IMR-90 (cell line): ENCODE results near the gene TBC1D30. TPM values are rescaled to one million over a fixed set of nuclear protein-coding genes. Genes with fewer than 3 reads are reported as not detected.

ENCODE experiments used
- ATAC-seq: fragments of 200-7000 bp; cut with Tn5 transposase; 2 replicates; pipeline ENCODE4 v1.9.1; 2020; ENCODE audit warnings: low read depth, mild to moderate bottlenecking, moderate library complexity
- BruUV-seq: library from RNA; stranded (reverse); fragments of 400-500 nt; replicated peaks from 2 replicates; lab custom pipeline; 2021; lab: Mats Ljungman, UMichigan
- CTCF ChIA-PET: fragments of 300-600 bp; formaldehyde crosslinking; extraction: SDS; loops from one replicate; lab custom pipeline; 2021; ENCODE audit warnings: antibody characterized with exemption; lab: Yijun Ruan, JAX
- POLR2A ChIA-PET: fragments of 300-600 bp; sonication (Branson Sonifier 250); formaldehyde crosslinking; loops from one replicate; lab custom pipeline; 2022; ENCODE audit warnings: antibody characterized with exemption; ENCODE audit not compliant: unreplicated experiment; lab: Charles Lee
- DNase-seq: peaks from one replicate; pipeline ENCODE4 v3.0.0; 2013
- H2AFZ ChIP-seq: replicated peaks from 2 replicates; pipeline ENCODE3; 2013; ENCODE audit warnings: low read length, mild to moderate bottlenecking; ENCODE audit not compliant: poor library complexity
- H2AK5ac ChIP-seq: 2 replicates; pipeline ENCODE4 v1.6.1; 2013; ENCODE audit warnings: low read depth, low read length, inconsistent platforms
- H2AK9ac ChIP-seq: replicated peaks from 2 replicates; pipeline ENCODE3; 2013; ENCODE audit warnings: mild to moderate bottlenecking, low read depth, low read length, moderate library complexity; ENCODE audit not compliant: poor library complexity
- H2BK120ac ChIP-seq: 2 replicates; pipeline ENCODE4 v1.6.1; 2013; ENCODE audit warnings: low read depth, low read length, inconsistent platforms
- H2BK15ac ChIP-seq: 3 replicates; pipeline ENCODE4 v1.6.1; 2013; ENCODE audit warnings: low read depth, low read length, inconsistent platforms
- H2BK20ac ChIP-seq: 2 replicates; pipeline ENCODE4 v1.6.1; 2013; ENCODE audit warnings: low read depth, mild to moderate bottlenecking, inconsistent platforms, low read length, moderate library complexity
- H2BK5ac ChIP-seq: 2 replicates; pipeline ENCODE4 v1.6.1; 2013; ENCODE audit warnings: mild to moderate bottlenecking, low read depth, low read length, inconsistent platforms; ENCODE audit not compliant: poor library complexity, severe bottlenecking
- H3K14ac ChIP-seq: replicated peaks from 2 replicates; pipeline ENCODE4 v1.6.1; 2013; ENCODE audit warnings: low read depth, low read length, inconsistent platforms
- H3K18ac ChIP-seq: 2 replicates; pipeline ENCODE4 v1.6.1; 2013; ENCODE audit warnings: low read depth, low read length, control low read depth
- H3K23ac ChIP-seq: 2 replicates; pipeline ENCODE4 v1.6.1; 2013; ENCODE audit warnings: low read depth, low read length, inconsistent platforms
- H3K27ac ChIP-seq: 2 replicates; pipeline ENCODE4 v1.5.1; 2013; ENCODE audit warnings: mild to moderate bottlenecking, control low read depth, low read length; ENCODE audit not compliant: insufficient read depth
- H3K27me3 ChIP-seq: 2 replicates; pipeline ENCODE4 v1.6.1; 2013; ENCODE audit warnings: low read length; ENCODE audit not compliant: control insufficient read depth, insufficient read depth
- H3K36me3 ChIP-seq: 2 replicates; pipeline ENCODE4 v1.6.1; 2013; ENCODE audit warnings: low read length, mixed read lengths; ENCODE audit not compliant: control insufficient read depth, insufficient read depth
- H3K4ac ChIP-seq: 2 replicates; pipeline ENCODE4 v1.6.1; 2013; ENCODE audit warnings: low read depth, low read length, inconsistent platforms
- H3K4me1 ChIP-seq: 2 replicates; pipeline ENCODE4 v1.6.1; 2013; ENCODE audit warnings: low read length, mixed read lengths; ENCODE audit not compliant: control insufficient read depth, insufficient read depth
- H3K4me2 ChIP-seq: 2 replicates; pipeline ENCODE4 v1.6.1; 2013; ENCODE audit warnings: low read depth, mild to moderate bottlenecking, control low read depth, low read length, moderate library complexity
- H3K4me3 ChIP-seq: 2 replicates; pipeline ENCODE4 v1.5.1; 2013; ENCODE audit warnings: low read depth, mild to moderate bottlenecking, control low read depth, low read length, moderate library complexity; ENCODE audit not compliant: insufficient read depth
- H3K56ac ChIP-seq: 2 replicates; pipeline ENCODE4 v1.6.1; 2013; ENCODE audit warnings: low read length, inconsistent platforms; ENCODE audit not compliant: insufficient read depth; ENCODE audit errors: extremely low read depth
- H3K79me1 ChIP-seq, 2 experiments: 2 replicates each; pipeline ENCODE4 v1.6.1; 2013; ENCODE audit warnings: low read length in 2 of 2, inconsistent platforms in 1 of 2, low read depth in 1 of 2
- H3K9ac ChIP-seq: 2 replicates; pipeline ENCODE4 v1.6.1; 2013; ENCODE audit warnings: low read depth, low read length, control low read depth
- H3K9me1 ChIP-seq: 2 replicates; pipeline ENCODE4 v1.6.1; 2013; ENCODE audit warnings: low read length, inconsistent platforms; ENCODE audit not compliant: insufficient read depth
- H3K9me3 ChIP-seq: 2 replicates; pipeline ENCODE4 v1.6.1; 2013; ENCODE audit warnings: low read length; ENCODE audit not compliant: control insufficient read depth, insufficient read depth
- H4K20me1 ChIP-seq: 2 replicates; pipeline ENCODE4 v1.6.1; 2013; ENCODE audit warnings: low read length, inconsistent platforms; ENCODE audit not compliant: insufficient read depth
- H4K5ac ChIP-seq: 2 replicates; pipeline ENCODE4 v1.6.1; 2013; ENCODE audit warnings: mild to moderate bottlenecking, low read depth, low read length, control low read depth
- H4K8ac ChIP-seq, 2 experiments: 2 replicates each; pipeline ENCODE4 v1.6.1; 2013; ENCODE audit warnings: low read depth in 2 of 2, low read length in 2 of 2, control low read depth in 1 of 2, inconsistent platforms in 1 of 2
- H4K91ac ChIP-seq: 2 replicates; pipeline ENCODE4 v1.6.1; 2013; ENCODE audit warnings: low read depth, low read length, inconsistent platforms; ENCODE audit not compliant: insufficient read depth
- BHLHE40 ChIP-seq: fragments of 150-350 bp; IDR thresholded peaks from 2 replicates; pipeline ENCODE4 v1.6.1; 2016; ENCODE audit warnings: mild to moderate bottlenecking, low read depth, low read length
- CEBPB ChIP-seq: IDR thresholded peaks from 2 replicates; pipeline ENCODE4 v1.6.1; 2012; ENCODE audit warnings: low read depth, low read length, improper control_type of control experiment
- CHD1 ChIP-seq: IDR thresholded peaks from 2 replicates; pipeline ENCODE4 v1.6.1; 2012; ENCODE audit warnings: low read depth, low read length, improper control_type of control experiment
- FOS ChIP-seq: fragments of 150-350 bp; IDR thresholded peaks from 2 replicates; pipeline ENCODE4 v1.6.1; 2016; ENCODE audit warnings: low read depth, low read length
- MAFK ChIP-seq: IDR thresholded peaks from 2 replicates; pipeline ENCODE4 v1.6.1; 2012; ENCODE audit warnings: low read depth, low read length, improper control_type of control experiment
- MAZ ChIP-seq: IDR thresholded peaks from 2 replicates; pipeline ENCODE4 v1.6.1; 2012; ENCODE audit warnings: low read depth, mild to moderate bottlenecking, low read length, improper control_type of control experiment, moderate library complexity, borderline replicate concordance
- MXI1 ChIP-seq: IDR thresholded peaks from 2 replicates; pipeline ENCODE4 v1.6.1; 2012; ENCODE audit warnings: low read depth, mild to moderate bottlenecking, low read length, moderate library complexity, borderline replicate concordance
- NFE2L2 ChIP-seq: fragments of 150-350 bp; IDR thresholded peaks from 2 replicates; pipeline ENCODE4 v1.6.1; 2016; ENCODE audit warnings: low read depth, mild to moderate bottlenecking, low read length
- POLR2A ChIP-seq: IDR thresholded peaks from 2 replicates; pipeline ENCODE4 v1.6.1; 2012; ENCODE audit warnings: mild to moderate bottlenecking, low read depth, low read length
- RAD21 ChIP-seq: IDR thresholded peaks from 2 replicates; pipeline ENCODE4 v1.6.1; 2012; ENCODE audit warnings: low read length, improper control_type of control experiment
- RCOR1 ChIP-seq: IDR thresholded peaks from 2 replicates; pipeline ENCODE4 v1.6.1; 2012; ENCODE audit warnings: mild to moderate bottlenecking, low read length, improper control_type of control experiment; ENCODE audit not compliant: insufficient replicate concordance
- RFX5 ChIP-seq: IDR thresholded peaks from 2 replicates; pipeline ENCODE4 v1.8.0; 2012; ENCODE audit warnings: low read depth, mild to moderate bottlenecking, low read length, moderate library complexity
- SMC3 ChIP-seq: fragments of 150-350 bp; IDR thresholded peaks from 2 replicates; pipeline ENCODE4 v1.6.1; 2016; ENCODE audit warnings: low read depth, mild to moderate bottlenecking, antibody characterized with exemption, low read length, moderate library complexity
- WGBS, 2 experiments: methylation state at CpG; one replicate each; pipeline versions ENCODE4 v1.1.5 to v1.1.7; 2013; ENCODE audit warnings: missing lambda C conversion rate in 2 of 2; ENCODE audit not compliant: insufficient read length in 1 of 2; ENCODE audit errors: extremely low coverage in 2 of 2; 5-methylcytosine and 5-hydroxymethylcytosine counted together
- dilution Hi-C: fragments of 300-500 bp; cut with HindIII; formaldehyde crosslinking; loops from one replicate; pipeline ENCODE4 v1.14.3; 2018; ENCODE audit warnings: low sequenced_read_pairs; ENCODE audit not compliant: unreplicated experiment
- in situ Hi-C: fragments of 300-500 bp; cut with MboI; formaldehyde crosslinking; loops from 3 replicates; pipeline ENCODE4 v1.14.3; 2019; ENCODE audit warnings: low sequenced_read_pairs, inconsistent platforms, mixed read lengths
- intact Hi-C: fragments of 100-400 bp; cut with micrococcal nuclease; formaldehyde crosslinking; loops from 2 replicates; pipeline ENCODE4 v1.10.0; 2022
- polyA plus RNA-seq, 3 experiments: library from polyadenylated mRNA; depleted of rRNA; stranded (reverse); fragments of >200 nt; gene quantifications; 2 replicates each; pipeline ENCODE4 v1.2.3, GENCODE V29; 2012; ENCODE audit warnings: low replicate concordance in 1 of 3
- total RNA-seq: library from RNA; depleted of rRNA; stranded (reverse); fragments of >200 nt; gene quantifications from 2 replicates; pipeline ENCODE4 v1.2.3, GENCODE V29; 2012
- TF ChIP-seq, protein P1 (sequence below): conservative IDR thresholded peaks from 2 replicates; pipeline ENCODE4 v1.5.1; 2012; ENCODE audit warnings: mild to moderate bottlenecking, low read depth, low read length, improper control_type of control experiment
- TF ChIP-seq, protein P2 (sequence below): fragments of 150-350 bp; IDR thresholded peaks from 2 replicates; pipeline ENCODE4 v1.6.1; 2017; ENCODE audit warnings: mild to moderate bottlenecking, antibody characterized with exemption, low read length, low read depth

Gene TBC1D30
- total and polyA plus RNA-seq, 2 of the 4 experiments (the other 2 are of a cell fraction): 0.18 to 0.24 TPM

DNA sequence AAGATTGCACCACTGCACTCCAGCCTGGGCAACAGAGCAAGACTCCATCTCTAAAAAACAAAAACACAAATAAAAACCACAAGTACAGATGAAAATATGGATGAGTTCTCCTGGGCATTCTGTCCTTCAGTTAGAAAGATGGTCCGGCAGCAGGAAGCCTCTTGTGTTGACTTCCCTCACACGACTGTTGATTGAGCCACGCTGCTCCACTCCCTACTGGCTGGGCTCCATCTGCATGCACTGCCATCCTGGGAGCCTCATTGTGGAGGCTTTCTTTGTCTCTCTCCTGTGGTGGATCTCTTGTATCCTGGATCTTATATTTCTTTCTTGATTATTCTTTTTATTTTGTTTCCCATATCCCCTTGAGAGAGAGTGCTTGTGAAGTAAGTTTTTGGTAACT is 30.8 kb upstream of the TBC1D30 start:
- in situ Hi-C loops: no loop called here
- Histone ChIP-seq H3K14ac (no peak overlapping the region), H2BK20ac (no peak overlapping the region), H3K18ac (no peak overlapping the region), H4K91ac (no peak overlapping the region), H2AK5ac (no peak overlapping the region), H2AFZ (no peak overlapping the region), H2BK5ac (no peak overlapping the region), H4K20me1 (no peaks in the 10 kb centered on the region), H3K4ac (no peak overlapping the region), H3K9me1 (no peaks in the 10 kb centered on the region), H3K4me1 (no peaks in the 10 kb centered on the region), H3K27me3 (peaks cover 18% of the 10 kb centered on the region), H3K36me3 (no peaks in the 10 kb centered on the region), H3K4me3 (no peak overlapping the region), H2AK9ac (no peak overlapping the region), H2BK120ac (no peak overlapping the region), H3K4me2 (no peak overlapping the region), H3K23ac (no peak overlapping the region), H4K5ac (no peak overlapping the region), H3K27ac (no peak overlapping the region), H2BK15ac (no peak overlapping the region), H3K9ac (no peak overlapping the region), H4K8ac (no peak overlapping the region), H3K56ac (no peak overlapping the region), H3K9me3 (no peaks in the 10 kb centered on the region), H3K79me1 (no peaks in the 10 kb centered on the region)
- DNase-seq (no peak), ATAC-seq (no peak)
- dilution Hi-C loops: no loop called here
- BruUV-seq: no TSS peak
- intact Hi-C loops: no loop called here
- ChIA-PET POLR2A (no interaction called here), CTCF (interaction anchor here (1.1 to 3.3 kb wide), 2 partner anchors 8 to 11 kb away, joined by 3 to 10 read pairs; no protein-coding TSS in a partner anchor)
- WGBS, 2 experiments: 67% methylated on average over 1 of the region's 3 CpGs; no CpG with 5 or more reads in 1 of the 2 experiments
- TF ChIP-seq MXI1 (no peak), NFE2L2 (no peak), MAFK (no peak), BHLHE40 (no peak), RAD21 (no peak), MAZ (no peak), SMC3 (no peak), RFX5 (no peak), CHD1 (no peak), FOS (no peak), POLR2A (no peak), RCOR1 (no peak), CEBPB (no peak)
- TF ChIP-seq, protein P1, sequence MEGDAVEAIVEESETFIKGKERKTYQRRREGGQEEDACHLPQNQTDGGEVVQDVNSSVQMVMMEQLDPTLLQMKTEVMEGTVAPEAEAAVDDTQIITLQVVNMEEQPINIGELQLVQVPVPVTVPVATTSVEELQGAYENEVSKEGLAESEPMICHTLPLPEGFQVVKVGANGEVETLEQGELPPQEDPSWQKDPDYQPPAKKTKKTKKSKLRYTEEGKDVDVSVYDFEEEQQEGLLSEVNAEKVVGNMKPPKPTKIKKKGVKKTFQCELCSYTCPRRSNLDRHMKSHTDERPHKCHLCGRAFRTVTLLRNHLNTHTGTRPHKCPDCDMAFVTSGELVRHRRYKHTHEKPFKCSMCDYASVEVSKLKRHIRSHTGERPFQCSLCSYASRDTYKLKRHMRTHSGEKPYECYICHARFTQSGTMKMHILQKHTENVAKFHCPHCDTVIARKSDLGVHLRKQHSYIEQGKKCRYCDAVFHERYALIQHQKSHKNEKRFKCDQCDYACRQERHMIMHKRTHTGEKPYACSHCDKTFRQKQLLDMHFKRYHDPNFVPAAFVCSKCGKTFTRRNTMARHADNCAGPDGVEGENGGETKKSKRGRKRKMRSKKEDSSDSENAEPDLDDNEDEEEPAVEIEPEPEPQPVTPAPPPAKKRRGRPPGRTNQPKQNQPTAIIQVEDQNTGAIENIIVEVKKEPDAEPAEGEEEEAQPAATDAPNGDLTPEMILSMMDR: no peak
- TF ChIP-seq, protein P2, sequence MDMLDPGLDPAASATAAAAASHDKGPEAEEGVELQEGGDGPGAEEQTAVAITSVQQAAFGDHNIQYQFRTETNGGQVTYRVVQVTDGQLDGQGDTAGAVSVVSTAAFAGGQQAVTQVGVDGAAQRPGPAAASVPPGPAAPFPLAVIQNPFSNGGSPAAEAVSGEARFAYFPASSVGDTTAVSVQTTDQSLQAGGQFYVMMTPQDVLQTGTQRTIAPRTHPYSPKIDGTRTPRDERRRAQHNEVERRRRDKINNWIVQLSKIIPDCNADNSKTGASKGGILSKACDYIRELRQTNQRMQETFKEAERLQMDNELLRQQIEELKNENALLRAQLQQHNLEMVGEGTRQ: no peak
